HUES64 (cell line): Measurements from ENCODE around the gene KANSL3.

Experiments
- H3K27ac ChIP-seq: 2 replicates; pipeline ENCODE4 v1.7.0; 2013; ENCODE audit warnings: low read depth, low read length, inconsistent platforms
- H3K27me3 ChIP-seq: 2 replicates; pipeline ENCODE4 v1.6.1; 2013; ENCODE audit warnings: mild to moderate bottlenecking, low read length; ENCODE audit not compliant: insufficient read depth
- H3K36me3 ChIP-seq: 2 replicates; pipeline ENCODE4 v1.6.1; 2013; ENCODE audit warnings: mild to moderate bottlenecking, low read length; ENCODE audit not compliant: insufficient read depth
- H3K4me1 ChIP-seq: 2 replicates; pipeline ENCODE4 v1.6.1; 2013; ENCODE audit warnings: mild to moderate bottlenecking, low read length, moderate library complexity; ENCODE audit not compliant: insufficient read depth
- H3K4me3 ChIP-seq: 2 replicates; pipeline ENCODE4 v1.5.1; 2013; ENCODE audit warnings: mild to moderate bottlenecking, low read length, moderate library complexity
- H3K9ac ChIP-seq: 2 replicates; pipeline ENCODE4 v1.6.1; 2013; ENCODE audit warnings: mild to moderate bottlenecking, low read depth, low read length
- H3K9me3 ChIP-seq: 2 replicates; pipeline ENCODE4 v1.6.1; 2013; ENCODE audit warnings: low read depth, low read length; ENCODE audit not compliant: insufficient read depth
- WGBS: fragments of 150-250, 120-280 bp; methylation state at CpG from one replicate; pipeline ENCODE4 v1.1.7; 2013; ENCODE audit warnings: missing lambda C conversion rate; 5-methylcytosine and 5-hydroxymethylcytosine counted together

Gene KANSL3

GRCh38 chr2:96626553-96626942 is 11.6 kb downstream of the KANSL3 start:
- H3K9ac ChIP-seq: no peak overlapping the region
- H3K4me1 ChIP-seq: no peaks in the 10 kb centered on the region
- 96% methylated on average over 2 of the region's 2 CpGs for WGBS
- H3K9me3 ChIP-seq: no peaks in the 10 kb centered on the region
- H3K27ac ChIP-seq: no peak overlapping the region
- H3K27me3 ChIP-seq: no peaks in the 10 kb centered on the region
- peaks cover 69% of the 10 kb centered on the region for H3K36me3 ChIP-seq
- H3K4me3 ChIP-seq: no peak overlapping the region

- no peaks in the 10 kb centered on the region for H3K9me3 ChIP-seq
Measured at GRCh38 chr2:96625571-96626552, 12.2 kb downstream of the KANSL3 start.

GRCh38 chr2:96623116-96623515 is 15.0 kb downstream of the KANSL3 start:
- Histone ChIP-seq H3K4me3 (no peak overlapping the region), H3K9me3 (no peaks in the 10 kb centered on the region), H3K4me1 (no peaks in the 10 kb centered on the region), H3K27me3 (no peaks in the 10 kb centered on the region), H3K9ac (no peak overlapping the region), H3K27ac (no peak overlapping the region), H3K36me3 (peaks cover 60% of the 10 kb centered on the region)
- WGBS: 95% methylated on average over 3 of the region's 3 CpGs

More at GRCh38 chr2:96625571-96626552, 12.2 kb downstream of the KANSL3 start:
- Histone ChIP-seq H3K9ac (no peak overlapping the region), H3K36me3 (peaks cover 62% of the 10 kb centered on the region), H3K4me3 (no peak overlapping the region), H3K27ac (no peak overlapping the region), H3K27me3 (no peaks in the 10 kb centered on the region), H3K4me1 (no peaks in the 10 kb centered on the region)
- WGBS: 96% methylated on average over 4 of the region's 5 CpGs

- Histone ChIP-seq H3K27me3 (no peaks in the 10 kb centered on the region), H3K4me1 (no peaks in the 10 kb centered on the region), H3K9me3 (no peaks in the 10 kb centered on the region), H3K27ac (no peak overlapping the region), H3K9ac (no peak overlapping the region), H3K4me3 (no peak overlapping the region), H3K36me3 (peaks cover 55% of the 10 kb centered on the region)
- 90% methylated on average over 3 of the region's 3 CpGs for WGBS
Measured at GRCh38 chr2:96622544-96622943, 15.6 kb downstream of the KANSL3 start.

- H3K9ac ChIP-seq: no peak overlapping the region
- no peaks in the 10 kb centered on the region for H3K4me1 ChIP-seq
- no peak overlapping the region for H3K4me3 ChIP-seq
- H3K36me3 ChIP-seq: peaks cover 62% of the 10 kb centered on the region
- WGBS: 88% methylated on average over 8 of the region's 8 CpGs
- no peaks in the 10 kb centered on the region for H3K9me3 ChIP-seq
- H3K27me3 ChIP-seq: no peaks in the 10 kb centered on the region
- H3K27ac ChIP-seq: no peak overlapping the region
Measured at GRCh38 chr2:96618596-96619283, 19.4 kb downstream of the KANSL3 start.

- H3K4me1 ChIP-seq: no peaks in the 10 kb centered on the region
- no peak overlapping the region for H3K4me3 ChIP-seq
- H3K36me3 ChIP-seq: peaks cover 75% of the 10 kb centered on the region
- no peaks in the 10 kb centered on the region for H3K27me3 ChIP-seq
- H3K9ac ChIP-seq: no peak overlapping the region
- 96% methylated on average over 4 of the region's 4 CpGs for WGBS
- H3K27ac ChIP-seq: no peak overlapping the region
- H3K9me3 ChIP-seq: no peaks in the 10 kb centered on the region
Measured at GRCh38 chr2:96617012-96617411, 21.1 kb downstream of the KANSL3 start.

GRCh38 chr2:96616535-96616934 is 21.6 kb downstream of the KANSL3 start:
- no peak overlapping the region for H3K4me3 ChIP-seq
- H3K27me3 ChIP-seq: no peaks in the 10 kb centered on the region
- no peaks in the 10 kb centered on the region for H3K4me1 ChIP-seq
- no peaks in the 10 kb centered on the region for H3K9me3 ChIP-seq
- H3K9ac ChIP-seq: no peak overlapping the region
- 93% methylated on average over 5 of the region's 6 CpGs for WGBS
- peaks cover 80% of the 10 kb centered on the region for H3K36me3 ChIP-seq
- no peak overlapping the region for H3K27ac ChIP-seq

- Histone ChIP-seq H3K36me3 (peaks cover 84% of the 10 kb centered on the region), H3K4me1 (no peaks in the 10 kb centered on the region), H3K27ac (no peak overlapping the region), H3K27me3 (no peaks in the 10 kb centered on the region), H3K9ac (no peak overlapping the region), H3K9me3 (no peaks in the 10 kb centered on the region), H3K4me3 (no peak overlapping the region)
- 95% methylated on average over 1 of the region's 1 CpG for WGBS
Measured at GRCh38 chr2:96616128-96616527, 22.0 kb downstream of the KANSL3 start.

- Histone ChIP-seq H3K9ac (no peak overlapping the region), H3K27ac (no peak overlapping the region), H3K36me3 (peaks cover 98% of the 10 kb centered on the region), H3K4me1 (no peaks in the 10 kb centered on the region), H3K9me3 (no peaks in the 10 kb centered on the region), H3K4me3 (no peak overlapping the region), H3K27me3 (no peaks in the 10 kb centered on the region)
- 93% methylated on average over 13 of the region's 13 CpGs for WGBS
Measured at GRCh38 chr2:96608469-96609455, 29.4 kb downstream of the KANSL3 start.

GRCh38 chr2:96604104-96604503 is 34.0 kb downstream of the KANSL3 start:
- H3K27me3 ChIP-seq: no peaks in the 10 kb centered on the region
- no peak overlapping the region for H3K9ac ChIP-seq
- H3K36me3 ChIP-seq: peaks cover 98% of the 10 kb centered on the region
- WGBS: 88% methylated on average over 2 of the region's 2 CpGs
- H3K27ac ChIP-seq: no peak overlapping the region
- H3K4me3 ChIP-seq: no peak overlapping the region
- H3K4me1 ChIP-seq: no peaks in the 10 kb centered on the region
- H3K9me3 ChIP-seq: no peaks in the 10 kb centered on the region
